SK-N-SH treated with all-trans-retinoic acid at 6 μM for 48 hours (cell line): ENCODE results near the gene LOX.

Source experiments
- ARNTL ChIP-seq: fragments of 450-650 bp; formaldehyde crosslinking; IDR thresholded peaks from 2 replicates; pipeline ENCODE4 v1.5.0; 2020; ENCODE audit warnings: low read depth, mild to moderate bottlenecking, moderate library complexity, borderline replicate concordance
- CSRNP3 ChIP-seq: fragments of 250-450 bp; sonication (Bioruptor Pico); IDR thresholded peaks from 2 replicates; pipeline ENCODE4 v1.5.1; 2021; ENCODE audit warnings: mild to moderate bottlenecking, moderate library complexity
- ESRRG ChIP-seq: fragments of 250-450 bp; sonication (Bioruptor Pico); IDR thresholded peaks from 2 replicates; pipeline ENCODE4 v1.6.1; 2021; ENCODE audit warnings: mild to moderate bottlenecking
- OSR1 ChIP-seq: fragments of 250-450 bp; sonication (Bioruptor Pico); IDR thresholded peaks from 2 replicates; pipeline ENCODE4 v1.8.0; 2022; ENCODE audit warnings: moderate library complexity, mild to moderate bottlenecking, inconsistent platforms
- PATZ1 ChIP-seq: fragments of 250-450 bp; sonication (Bioruptor Pico); IDR thresholded peaks from 2 replicates; pipeline ENCODE4 v1.8.0; 2020; ENCODE audit warnings: mild to moderate bottlenecking, moderate library complexity, borderline replicate concordance
- RARB ChIP-seq: fragments of 250-450 bp; sonication (Bioruptor Pico); IDR thresholded peaks from 2 replicates; pipeline ENCODE4 v1.8.0; 2021; ENCODE audit warnings: mild to moderate bottlenecking, moderate library complexity
- ZC3H10 ChIP-seq: fragments of 250-450 bp; sonication (Bioruptor Pico); IDR thresholded peaks from 2 replicates; pipeline ENCODE4 v1.5.1; 2021; ENCODE audit warnings: mild to moderate bottlenecking, moderate library complexity
- ZFP3 ChIP-seq: fragments of 250-450 bp; sonication (Bioruptor Pico); IDR thresholded peaks from 2 replicates; pipeline ENCODE4 v1.5.0; 2020; ENCODE audit warnings: mild to moderate bottlenecking, moderate library complexity

GRCh38 chr5:122099060-122099790 is 21.2 kb upstream of the LOX start:
- TF ChIP-seq ESRRG (CRISPR knock-in tag), result no peak
- no peak for TF ChIP-seq ARNTL (CRISPR knock-in tag)
- no peak for TF ChIP-seq OSR1 (CRISPR knock-in tag)
- no peak for TF ChIP-seq CSRNP3 (CRISPR knock-in tag)
- TF ChIP-seq PATZ1 (CRISPR knock-in tag), result no peak
- no peak for TF ChIP-seq ZC3H10 (CRISPR knock-in tag)
- TF ChIP-seq ZFP3, result no peak
- no peak for TF ChIP-seq RARB (CRISPR knock-in tag)
